Measurements from ENCODE around the gene RIN3.

DNA sequence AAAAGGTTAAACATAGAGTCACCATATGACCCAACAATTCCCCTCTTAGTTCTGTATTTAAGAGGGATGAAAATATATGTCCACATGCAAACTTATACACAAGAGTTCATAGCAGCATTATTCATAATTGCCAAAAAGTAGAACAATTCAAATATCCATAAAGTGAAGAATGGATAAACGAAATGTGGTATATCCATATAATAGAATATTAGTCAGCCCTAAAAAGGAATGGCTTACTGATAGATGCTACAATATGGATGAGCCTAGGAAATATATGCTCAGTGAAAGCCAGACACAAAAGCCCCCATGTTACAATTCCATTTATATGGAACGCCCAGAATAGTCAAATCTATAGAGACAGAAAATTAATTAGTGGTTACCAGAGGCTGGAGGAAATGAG lies 44.1 kb upstream of the RIN3 start:
- TF ChIP-seq POLR2AphosphoS5 (IDR thresholded peaks at IDR 0.05; ENCODE audit: insufficient read depth, low read depth, low read length) (no peak), POLR2A (IDR thresholded peaks at IDR 0.05; ENCODE audit: low read depth, low read length) (no peak)
- TF ChIP-seq, protein P1, sequence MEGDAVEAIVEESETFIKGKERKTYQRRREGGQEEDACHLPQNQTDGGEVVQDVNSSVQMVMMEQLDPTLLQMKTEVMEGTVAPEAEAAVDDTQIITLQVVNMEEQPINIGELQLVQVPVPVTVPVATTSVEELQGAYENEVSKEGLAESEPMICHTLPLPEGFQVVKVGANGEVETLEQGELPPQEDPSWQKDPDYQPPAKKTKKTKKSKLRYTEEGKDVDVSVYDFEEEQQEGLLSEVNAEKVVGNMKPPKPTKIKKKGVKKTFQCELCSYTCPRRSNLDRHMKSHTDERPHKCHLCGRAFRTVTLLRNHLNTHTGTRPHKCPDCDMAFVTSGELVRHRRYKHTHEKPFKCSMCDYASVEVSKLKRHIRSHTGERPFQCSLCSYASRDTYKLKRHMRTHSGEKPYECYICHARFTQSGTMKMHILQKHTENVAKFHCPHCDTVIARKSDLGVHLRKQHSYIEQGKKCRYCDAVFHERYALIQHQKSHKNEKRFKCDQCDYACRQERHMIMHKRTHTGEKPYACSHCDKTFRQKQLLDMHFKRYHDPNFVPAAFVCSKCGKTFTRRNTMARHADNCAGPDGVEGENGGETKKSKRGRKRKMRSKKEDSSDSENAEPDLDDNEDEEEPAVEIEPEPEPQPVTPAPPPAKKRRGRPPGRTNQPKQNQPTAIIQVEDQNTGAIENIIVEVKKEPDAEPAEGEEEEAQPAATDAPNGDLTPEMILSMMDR (IDR thresholded peaks at IDR 0.05; ENCODE audit: extremely low read depth in 1 of 2, insufficient read depth in 1 of 2, low read depth in 1 of 2, low read length in 2 of 2): no peak
